Left lung (tissue), 10 donors: ENCODE measurements around the gene SNX30. TPM values are rescaled to one million over a fixed set of nuclear protein-coding genes. Genes with fewer than 3 reads are reported as not detected.

Experiments used
- ATAC-seq: fragments of 200-7000 bp; cut with Tn5 transposase; one replicate; pipeline ENCODE4 v1.9.1; 2020; ENCODE audit warnings: moderate library complexity
- DNase-seq, 4 donors: peaks; one replicate each; pipeline ENCODE4 v3.0.0-alpha.2; 2013 to 2020
- H3K27ac ChIP-seq, 2 donors: fragments of 200-600 bp; sonication (generic) in 1 of 2; one replicate each; pipeline versions ENCODE4 v1.5.0 to v1.8.0; 2020 to 2021
- H3K27me3 ChIP-seq, 2 donors: fragments of 200-600 bp; sonication (generic) in 1 of 2; one replicate each; pipeline versions ENCODE4 v1.5.0 to v1.8.0; 2020 to 2021
- H3K36me3 ChIP-seq, 2 donors: fragments of 200-600 bp; sonication (generic) in 1 of 2; one replicate each; pipeline versions ENCODE4 v1.5.0 to v1.8.0; 2020 to 2021
- H3K4me1 ChIP-seq, 2 donors: fragments of 200-600 bp; one replicate each; pipeline ENCODE4 v1.8.0; 2021
- H3K4me3 ChIP-seq, 2 donors: fragments of 200-600 bp; sonication (generic) in 1 of 2; one replicate each; pipeline versions ENCODE4 v1.5.0 to v1.8.0; 2020 to 2021; ENCODE audit warnings: mild to moderate bottlenecking in 1 of 2
- H3K9me3 ChIP-seq, 2 donors: fragments of 200-600 bp; sonication (generic) in 1 of 2; one replicate each; pipeline versions ENCODE4 v1.5.0 to v1.8.0; 2020 to 2021
- intact Hi-C, 2 donors: fragments of 100-400 bp; cut with DNase I; formaldehyde crosslinking; loops; one replicate each; pipeline versions ENCODE4 v1.11.2 to v1.14.2; 2022
- polyA plus RNA-seq, 6 donors: library from polyadenylated mRNA; unstranded; fragments of 120-200 nt; gene quantifications; one replicate each; pipeline ENCODE4 v1.2.1, GENCODE V29; 2013; ENCODE audit not compliant: insufficient read length in 6 of 6
- total RNA-seq, 2 donors: library from RNA; stranded (reverse); fragmentation: NEBNext Ultra II Directional; extraction: Animal tissue kit (Norgen Biotek cat#: 25700); gene quantifications; one replicate each; pipeline ENCODE4 v1.2.1, GENCODE V29; 2021
- TF ChIP-seq, protein P1 (sequence below), 2 donors: fragments of 200-600 bp; sonication (generic) in 1 of 2; IDR thresholded peaks; one replicate each; pipeline versions ENCODE4 v1.5.0 to v1.8.0; 2021; ENCODE audit warnings: antibody characterized with exemption in 2 of 2
- donor health status: DM: no; HTN: yes; CAD: no.
- donor health status: DM: no; HTN: no; CAD: no.

The SNX30 gene
- total and polyA plus RNA-seq, 8 donors, result 22.4 to 69.4 (median 34.6) TPM

DNA sequence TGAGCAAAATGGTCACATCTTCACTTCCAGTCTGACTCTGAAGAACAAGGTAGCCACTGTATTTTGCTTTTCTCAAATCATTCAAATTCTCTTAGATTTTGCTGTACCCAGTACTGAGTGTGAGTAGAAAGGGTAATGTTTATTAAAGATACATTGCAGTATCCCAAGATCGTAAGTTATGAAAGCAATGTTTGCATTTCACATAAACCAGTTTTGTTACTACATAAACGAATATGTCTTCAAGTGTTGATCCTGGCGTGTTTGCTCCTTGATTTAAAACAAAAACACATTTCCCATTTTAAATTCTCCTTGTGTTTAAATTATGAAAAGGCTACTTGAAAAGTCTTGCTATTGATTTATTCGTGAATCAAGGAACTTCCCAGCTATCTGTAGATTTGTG, 22.0 kb downstream of the SNX30 start:
- TF ChIP-seq, protein P1, sequence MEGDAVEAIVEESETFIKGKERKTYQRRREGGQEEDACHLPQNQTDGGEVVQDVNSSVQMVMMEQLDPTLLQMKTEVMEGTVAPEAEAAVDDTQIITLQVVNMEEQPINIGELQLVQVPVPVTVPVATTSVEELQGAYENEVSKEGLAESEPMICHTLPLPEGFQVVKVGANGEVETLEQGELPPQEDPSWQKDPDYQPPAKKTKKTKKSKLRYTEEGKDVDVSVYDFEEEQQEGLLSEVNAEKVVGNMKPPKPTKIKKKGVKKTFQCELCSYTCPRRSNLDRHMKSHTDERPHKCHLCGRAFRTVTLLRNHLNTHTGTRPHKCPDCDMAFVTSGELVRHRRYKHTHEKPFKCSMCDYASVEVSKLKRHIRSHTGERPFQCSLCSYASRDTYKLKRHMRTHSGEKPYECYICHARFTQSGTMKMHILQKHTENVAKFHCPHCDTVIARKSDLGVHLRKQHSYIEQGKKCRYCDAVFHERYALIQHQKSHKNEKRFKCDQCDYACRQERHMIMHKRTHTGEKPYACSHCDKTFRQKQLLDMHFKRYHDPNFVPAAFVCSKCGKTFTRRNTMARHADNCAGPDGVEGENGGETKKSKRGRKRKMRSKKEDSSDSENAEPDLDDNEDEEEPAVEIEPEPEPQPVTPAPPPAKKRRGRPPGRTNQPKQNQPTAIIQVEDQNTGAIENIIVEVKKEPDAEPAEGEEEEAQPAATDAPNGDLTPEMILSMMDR (IDR thresholded peaks at IDR 0.05), result no peak
- no peaks in the 10 kb centered on the region for H3K27me3 ChIP-seq
- H3K36me3 ChIP-seq, result no peaks in the 10 kb centered on the region
- H3K27ac ChIP-seq, result no peak overlapping the region
- DNase-seq (no peak), ATAC-seq (peak; percentile 6)
- intact Hi-C loops, result no loop called here
- H3K9me3 ChIP-seq, result no peaks in the 10 kb centered on the region
- no peak overlapping the region for H3K4me3 ChIP-seq
- H3K4me1 ChIP-seq, result peaks cover 3 to 40% of the 10 kb centered on the region in 2 donors

DNA sequence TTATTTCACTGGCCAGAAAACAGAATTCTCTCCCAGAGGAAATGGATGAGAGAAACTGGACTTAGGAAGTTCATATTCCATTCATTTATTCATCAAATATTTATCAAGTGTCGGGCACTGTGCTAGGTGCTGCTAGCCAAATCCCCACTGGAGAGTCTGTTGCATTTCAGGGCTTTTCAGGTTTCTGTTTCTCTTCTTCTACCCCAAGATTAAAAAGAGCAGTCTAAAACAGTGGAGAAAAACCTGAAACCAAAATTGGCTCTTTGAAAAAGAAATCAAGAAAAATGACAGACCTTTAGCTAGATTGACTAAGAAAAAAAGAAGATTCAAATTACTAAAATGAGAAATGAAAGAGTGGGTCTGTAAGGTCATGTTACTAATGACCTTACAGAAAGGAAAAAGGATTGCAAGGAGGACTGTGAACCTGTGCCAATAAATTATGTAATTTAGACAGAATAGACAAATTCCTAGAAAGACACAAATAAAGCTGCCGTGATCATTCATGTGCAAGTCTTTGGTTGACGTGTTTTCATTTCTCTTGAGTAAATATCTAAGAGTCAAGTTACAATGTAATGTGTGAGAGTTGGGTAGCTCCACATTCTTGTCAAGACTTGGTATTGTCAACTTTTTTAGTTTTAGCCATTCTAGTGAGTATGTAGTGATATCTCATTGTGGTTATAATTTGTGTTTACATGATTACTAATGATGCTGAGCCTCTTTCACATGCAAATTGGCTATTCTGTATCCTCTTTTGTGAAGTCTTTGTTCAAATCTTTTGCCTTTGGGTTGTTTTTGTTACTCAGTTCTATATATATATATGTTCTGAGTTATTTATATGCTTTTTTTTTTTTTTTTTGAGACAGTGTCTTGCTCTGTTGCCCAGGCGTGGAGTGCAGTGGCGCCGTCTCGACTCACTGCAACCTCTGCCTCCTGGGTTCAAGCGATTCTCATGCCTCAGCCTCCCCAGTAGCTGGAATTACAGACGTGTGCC, 23.7 kb downstream of the SNX30 start:
- Histone ChIP-seq H3K27me3 (no peaks in the 10 kb centered on the region), H3K36me3 (no peaks in the 10 kb centered on the region), H3K4me3 (no peak overlapping the region), H3K9me3 (no peaks in the 10 kb centered on the region), H3K27ac (no peak overlapping the region), H3K4me1 (peaks cover 3 to 35% of the 10 kb centered on the region in 2 donors)
- no peak for ATAC-seq
- TF ChIP-seq, protein P1 (IDR thresholded peaks at IDR 0.05), result no peak
- no peak for DNase-seq
- intact Hi-C loops, result no loop called here

DNA sequence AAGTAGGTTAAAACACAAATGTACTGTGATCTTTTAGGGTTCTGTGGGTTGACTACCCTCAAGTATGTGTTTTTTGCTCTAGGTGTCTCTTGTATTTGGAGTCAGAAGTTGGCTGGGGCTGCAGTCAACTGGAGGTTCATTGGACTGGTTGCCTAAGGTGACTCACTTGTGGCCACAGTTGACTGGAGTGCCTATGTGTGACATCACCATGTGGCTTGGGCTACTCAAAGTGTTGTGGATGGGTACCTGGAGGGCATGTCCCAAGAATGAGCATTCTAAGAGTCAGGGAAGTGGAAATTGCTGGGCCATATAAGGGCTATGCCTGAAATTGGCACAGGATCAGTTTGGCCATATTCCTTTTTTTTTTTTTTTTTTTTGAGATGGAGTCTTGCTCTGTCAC, 27.4 kb downstream of the SNX30 start:
- H3K27ac ChIP-seq, result no peak overlapping the region
- H3K4me3 ChIP-seq, result no peak overlapping the region
- intact Hi-C loops, result no loop called here
- no peaks in the 10 kb centered on the region for H3K27me3 ChIP-seq
- peaks cover 7 to 21% of the 10 kb centered on the region in 2 donors for H3K4me1 ChIP-seq
- H3K36me3 ChIP-seq, result no peaks in the 10 kb centered on the region
- ATAC-seq (peak; percentile 44), DNase-seq (no peak)
- TF ChIP-seq, protein P1 (IDR thresholded peaks at IDR 0.05), result no peak
- no peaks in the 10 kb centered on the region for H3K9me3 ChIP-seq

DNA sequence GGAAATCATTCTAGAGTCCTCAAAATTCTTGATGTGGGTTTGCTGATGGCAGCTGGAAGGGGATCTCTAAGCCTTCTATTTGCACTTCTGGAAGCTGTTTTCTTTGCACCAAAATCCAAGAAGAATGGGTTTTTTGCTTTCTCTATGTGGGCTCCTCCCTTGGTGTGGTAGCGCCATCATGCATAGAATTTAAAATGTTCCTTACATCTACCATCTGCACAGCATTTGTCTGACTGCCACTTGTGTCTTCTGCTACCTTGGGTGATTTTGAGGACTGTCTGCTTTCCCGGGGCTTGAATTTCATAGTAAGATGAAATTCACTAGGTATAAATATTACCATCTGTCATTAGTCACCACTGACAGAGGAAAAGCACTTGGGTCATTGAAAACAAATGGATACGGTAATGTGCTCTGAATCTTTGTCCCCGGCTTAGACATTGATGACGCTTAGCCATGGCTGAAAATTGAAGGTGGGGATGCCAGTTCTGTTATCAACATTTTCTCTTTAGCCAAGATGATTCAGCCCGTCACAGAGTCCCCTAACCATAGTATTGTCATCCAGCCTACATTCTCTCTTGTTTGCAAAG, 30.0 kb downstream of the SNX30 start:
- intact Hi-C loops, result no loop called here

More for the DNA sequence above, 30.0 kb downstream of the SNX30 start:
- Histone ChIP-seq H3K4me3 (no peak overlapping the region), H3K27me3 (no peaks in the 10 kb centered on the region), H3K27ac (no peak overlapping the region), H3K4me1 (peaks cover 4 to 14% of the 10 kb centered on the region in 2 donors), H3K36me3 (no peaks in the 10 kb centered on the region), H3K9me3 (no peaks in the 10 kb centered on the region)
- DNase-seq (no peak), ATAC-seq (no peak)
- TF ChIP-seq, protein P1 (IDR thresholded peaks at IDR 0.05), result no peak
